Liver (tissue), 3 donors: ENCODE measurements around the gene ANO10.

Source experiments
- CTCF ChIP-seq: fragments of 150-350 bp; IDR thresholded peaks from 2 replicates; pipeline ENCODE4 v1.5.1; 2017; ENCODE audit warnings: improper control_type of control experiment, low read depth, low read length; ENCODE audit not compliant: missing input control
- SP1 ChIP-seq: IDR thresholded peaks from 2 replicates; pipeline ENCODE4 v1.6.1; 2018; ENCODE audit warnings: antibody characterized with exemption, mild to moderate bottlenecking
- YY1 ChIP-seq: IDR thresholded peaks from 2 replicates; pipeline ENCODE4 v1.6.1; 2016; ENCODE audit warnings: antibody characterized with exemption, mild to moderate bottlenecking
- donor health status: healthy.
- donor health status: healthy.

GRCh38 chr3:43650345-43650744 is 28.5 kb upstream of the ANO10 start:
- no peak for TF ChIP-seq CTCF
- no peak for TF ChIP-seq YY1
- no peak for TF ChIP-seq SP1
